Cardiac fibroblast (primary cell): ENCODE data around the gene ITGA11.

Experiments
- DNase-seq, 2 donors: peaks; one replicate each; pipeline versions ENCODE4 v3.0.0 to v3.0.0-alpha.2; 2010; ENCODE audit warnings: low read depth in 2 of 2
- H3K4me3 ChIP-seq, 2 donors: replicated peaks in 1 of 2; 1 replicate in 1 of 2; 2 replicates in 1 of 2; pipeline ENCODE4 v1.5.1; 2011; ENCODE audit warnings: low read depth in 2 of 2, low read length in 2 of 2, mild to moderate bottlenecking in 2 of 2, moderate library complexity in 1 of 2
- CTCF ChIP-seq: IDR thresholded peaks from one replicate; pipeline ENCODE4 v1.5.1; 2011; ENCODE audit warnings: low read depth, mild to moderate bottlenecking, low read length, inconsistent platforms

ITGA11 gene

GRCh38 chr15:68318931-68319909 lies 112.7 kb downstream of the ITGA11 start:
- no peak for TF ChIP-seq CTCF
- H3K4me3 ChIP-seq = no peak overlapping the region
- no peak for DNase-seq

- no peak for TF ChIP-seq CTCF
- H3K4me3 ChIP-seq = no peak overlapping the region
- no peak for DNase-seq
Measured at GRCh38 chr15:68318008-68318835, 113.7 kb downstream of the ITGA11 start.

- no peak for TF ChIP-seq CTCF
- DNase-seq = no peak
- H3K4me3 ChIP-seq = no peak overlapping the region
Measured at GRCh38 chr15:68317281-68318007, 114.5 kb downstream of the ITGA11 start.

- no peak overlapping the region for H3K4me3 ChIP-seq
- no peak for DNase-seq
- peak; percentile 47 for TF ChIP-seq CTCF
Measured at GRCh38 chr15:68316061-68316804, 115.7 kb downstream of the ITGA11 start.

GRCh38 chr15:68315495-68316031 lies 116.4 kb downstream of the ITGA11 start:
- TF ChIP-seq CTCF = no peak

GRCh38 chr15:68315035-68315434 lies 116.9 kb downstream of the ITGA11 start:
- no peak overlapping the region for H3K4me3 ChIP-seq
- DNase-seq = no peak
- TF ChIP-seq CTCF = no peak

More at GRCh38 chr15:68315495-68316031, 116.4 kb downstream of the ITGA11 start:
- peak in 1 of 2 donors; percentile 30 for DNase-seq
- no peak overlapping the region for H3K4me3 ChIP-seq
